HG03558 (cell line): Measurements from ENCODE around the gene PTPRD.

Source experiments
- ATAC-seq: cut with Tn5 transposase; IDR thresholded peaks from one replicate; pipeline ENCODE4 v1.9.1; 2021; ENCODE audit warnings: moderate number of reproducible peaks; ENCODE audit not compliant: unreplicated experiment; ENCODE audit errors: extremely low read depth

Gene PTPRD

DNA sequence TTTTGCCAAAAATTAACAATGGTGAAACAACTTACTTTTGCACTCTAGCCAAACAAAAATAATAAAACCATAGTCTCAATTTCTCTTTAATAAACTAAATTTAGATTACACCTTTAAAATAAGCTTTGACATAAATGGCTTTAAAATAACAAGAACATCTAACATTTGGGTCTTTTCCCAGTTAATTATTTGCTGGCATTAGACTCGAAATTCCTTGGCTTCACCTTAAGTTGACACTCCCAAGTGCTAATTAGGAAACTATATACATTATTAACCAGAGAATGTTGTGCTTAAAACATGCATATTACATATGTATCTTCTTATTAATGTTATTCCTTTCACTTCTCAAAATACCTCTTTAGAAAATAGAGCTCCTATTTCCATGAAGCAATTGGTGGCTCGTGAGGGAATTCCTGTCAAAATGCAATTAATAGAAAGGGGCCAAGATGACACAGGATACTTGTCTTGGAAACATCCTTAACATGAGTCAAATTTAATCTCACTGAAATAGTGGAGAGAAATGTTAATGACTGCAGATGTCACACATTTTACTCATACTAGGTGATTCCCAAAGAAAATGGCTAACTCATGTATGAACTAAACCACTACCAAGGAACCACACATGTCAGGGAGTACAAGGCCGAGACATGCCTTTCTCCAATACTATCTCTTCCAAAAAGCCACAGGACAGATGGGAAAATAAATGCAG, 1880.3 kb downstream of the PTPRD start:
- ATAC-seq, result no peak

DNA sequence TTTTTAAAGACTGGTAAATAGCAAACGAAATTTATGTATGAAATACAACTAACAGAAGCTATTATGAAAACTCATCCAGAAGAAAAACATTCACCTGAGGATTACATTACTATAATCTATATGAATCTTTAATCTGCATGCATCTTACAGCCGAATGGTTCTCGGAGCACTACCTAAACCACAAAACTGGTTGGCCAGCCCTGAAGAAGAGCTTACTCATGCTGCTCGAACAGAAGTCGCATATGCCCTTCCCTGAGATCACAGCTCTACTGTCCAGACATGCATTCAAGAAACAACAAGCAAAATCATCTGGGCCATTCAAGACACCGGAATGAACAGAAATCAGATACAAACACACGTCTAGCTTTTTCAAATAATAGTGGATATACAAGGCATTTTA, 1882.2 kb downstream of the PTPRD start:
- ATAC-seq, result no peak

DNA sequence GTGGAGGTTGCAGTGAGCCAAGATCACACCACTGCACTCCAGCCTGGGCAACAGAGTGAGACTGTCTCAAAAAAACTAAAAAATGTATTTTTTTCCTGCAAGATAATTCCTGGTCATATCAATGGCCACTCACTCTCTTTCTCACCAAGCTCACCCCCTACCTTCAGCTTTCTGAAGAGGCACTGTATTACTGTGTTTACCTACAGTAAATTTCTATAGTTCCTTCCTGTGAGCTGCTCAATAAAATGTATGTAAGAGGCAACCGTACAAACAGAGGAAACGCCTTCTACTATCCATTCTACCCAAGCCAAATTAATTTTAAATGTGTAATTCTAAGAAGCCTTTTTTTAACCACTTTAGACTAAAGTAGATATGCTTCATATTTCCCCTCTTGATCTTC, 1883.9 kb downstream of the PTPRD start:
- no peak for ATAC-seq

DNA sequence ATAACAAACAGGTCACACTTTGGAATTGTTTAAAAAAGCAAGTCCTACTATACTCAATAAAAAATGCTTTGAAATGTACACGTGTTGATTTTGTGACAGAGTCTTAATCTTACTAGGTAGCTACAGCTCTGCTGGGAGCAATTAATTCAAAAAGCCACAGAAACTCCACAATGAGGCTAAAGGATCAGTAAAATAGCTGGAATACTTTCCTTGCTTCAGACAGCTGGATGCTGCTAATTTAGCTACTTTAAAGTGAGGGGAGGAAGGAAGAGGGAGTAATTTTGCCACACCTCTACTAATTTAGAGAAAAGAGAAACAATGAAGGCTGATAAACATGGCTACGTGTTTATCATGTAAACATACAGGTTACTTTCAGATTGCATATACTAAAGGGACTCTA, 1885.6 kb downstream of the PTPRD start:
- no peak for ATAC-seq

DNA sequence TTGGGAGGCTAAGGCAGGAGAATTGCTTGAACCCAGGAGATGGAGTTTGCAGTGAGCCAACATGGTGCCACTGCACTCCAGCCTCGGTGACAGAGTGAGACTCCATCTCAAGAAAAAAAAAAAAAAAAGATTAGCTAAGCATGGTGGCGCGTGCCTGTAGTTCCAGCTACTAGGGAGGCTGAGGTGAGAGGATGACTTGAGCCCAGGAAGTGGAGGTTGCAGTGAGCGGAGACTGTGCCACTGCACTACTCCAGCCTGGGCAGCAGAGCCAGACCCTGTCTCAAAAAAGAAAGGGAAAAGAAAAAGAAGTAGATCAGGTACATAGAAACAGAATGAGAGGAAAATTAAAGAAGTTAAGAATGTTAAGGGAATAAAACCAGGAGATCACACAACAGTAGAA, 1886.1 kb downstream of the PTPRD start:
- no peak for ATAC-seq

- no peak for ATAC-seq
These were observed 1887.2 kb downstream of the PTPRD start for GRCh38 chr9:8725635-8726034.

GRCh38 chr9:8724284-8725018, 1888.4 kb downstream of the PTPRD start:
- ATAC-seq, result no peak

DNA sequence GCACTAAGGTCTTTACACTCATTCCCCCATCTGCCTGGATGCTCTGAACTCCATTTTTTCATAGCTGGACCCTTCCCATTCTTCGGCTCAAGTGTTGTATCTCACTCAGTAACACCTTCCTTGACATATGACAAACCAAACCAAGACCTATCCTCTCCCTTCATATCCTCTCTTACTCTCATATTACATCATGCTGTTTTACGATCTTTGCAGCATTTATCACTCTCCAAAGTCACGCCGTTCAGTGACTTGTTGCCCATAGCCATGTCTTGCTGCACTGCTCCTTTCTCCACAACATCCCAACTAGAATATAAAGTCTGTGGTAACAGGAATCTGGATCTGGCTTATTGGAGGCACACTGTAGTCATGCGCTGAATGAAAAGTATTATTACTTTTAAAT, 1889.6 kb downstream of the PTPRD start:
- ATAC-seq, result no peak

- no peak for ATAC-seq
These were observed 1892.8 kb downstream of the PTPRD start for GRCh38 chr9:8719833-8720486.

DNA sequence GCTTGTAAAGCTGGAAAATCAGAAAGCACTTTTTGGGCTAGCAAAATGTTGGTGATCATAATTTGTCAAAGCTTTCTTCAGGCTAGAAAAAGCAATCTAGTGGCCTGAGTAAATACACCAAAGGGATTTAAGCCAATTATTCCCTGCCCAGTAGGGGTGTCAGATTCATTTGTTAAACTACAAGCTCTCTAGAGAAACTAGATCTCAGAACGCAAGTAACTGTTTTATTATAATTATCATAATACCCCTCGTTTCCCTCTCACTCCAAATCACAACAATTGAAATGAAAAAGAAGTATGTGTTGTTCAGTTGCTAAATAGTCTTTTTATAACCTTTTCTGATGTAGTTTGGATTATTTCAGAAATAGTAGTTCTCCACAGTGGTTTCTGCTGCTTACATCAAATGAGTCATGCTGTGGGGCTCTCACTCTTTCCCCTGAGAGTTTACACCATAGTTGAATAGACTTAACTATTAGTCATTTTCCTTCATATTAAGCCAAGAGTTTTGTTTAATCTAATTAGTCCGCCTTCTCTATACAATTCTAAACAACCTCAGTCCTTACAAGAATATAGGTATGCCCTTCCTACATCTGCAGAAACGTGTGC, 1894.6 kb downstream of the PTPRD start:
- ATAC-seq, result no peak

DNA sequence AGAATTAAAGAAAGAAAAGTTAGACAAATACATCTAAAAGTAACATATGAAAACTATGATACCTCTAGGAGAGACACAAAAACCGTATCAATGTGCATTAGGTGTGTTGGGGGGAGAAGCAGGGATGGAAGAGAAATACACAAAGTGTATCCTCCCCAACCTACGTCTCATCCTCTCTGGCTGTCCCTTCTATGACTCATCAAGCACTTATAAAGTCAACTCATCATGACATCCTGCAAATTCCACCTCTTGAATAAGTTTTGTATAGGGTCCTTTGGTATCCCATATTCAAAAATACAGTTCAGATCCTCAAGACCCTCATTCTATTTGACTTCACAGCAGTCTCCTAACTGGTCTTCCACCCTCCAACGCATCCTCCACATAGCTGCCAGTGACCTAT, 1895.7 kb downstream of the PTPRD start:
- no peak for ATAC-seq

- no peak for ATAC-seq
These were observed 1897.0 kb downstream of the PTPRD start for GRCh38 chr9:8715788-8716187.

GRCh38 chr9:8713811-8714165, 1899.0 kb downstream of the PTPRD start:
- ATAC-seq, result no peak

DNA sequence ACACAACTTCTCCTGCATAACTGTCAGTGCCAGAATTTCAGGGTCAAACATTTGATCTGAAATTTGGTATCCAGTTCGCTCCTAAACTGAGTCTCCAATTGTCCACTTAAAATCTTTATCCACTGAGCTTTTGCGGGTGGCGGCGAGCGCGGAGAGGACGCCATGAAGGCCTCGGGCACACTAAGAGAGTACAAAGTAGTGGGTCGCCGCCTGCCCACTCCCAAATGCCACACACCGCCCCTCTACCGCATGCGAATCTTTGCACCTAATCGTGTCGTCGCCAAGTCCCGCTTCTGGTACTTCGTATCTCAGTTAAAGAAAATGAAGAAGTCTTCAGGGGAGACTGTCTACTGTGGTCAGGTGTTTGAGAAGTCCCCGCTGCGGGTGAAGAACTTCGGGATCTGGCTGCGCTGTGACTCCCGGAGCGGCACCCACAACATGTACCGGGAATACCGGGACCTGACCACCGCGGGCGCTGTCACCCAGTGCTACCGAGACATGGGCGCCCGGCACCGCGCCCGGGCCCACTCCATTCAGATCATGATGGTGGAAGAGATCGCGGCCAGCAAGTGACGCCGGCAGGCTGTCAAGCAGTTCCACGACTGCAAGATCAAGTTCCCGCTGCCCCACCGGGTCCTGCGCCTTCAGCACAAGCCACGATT, 1899.5 kb downstream of the PTPRD start:
- ATAC-seq, result no peak

DNA sequence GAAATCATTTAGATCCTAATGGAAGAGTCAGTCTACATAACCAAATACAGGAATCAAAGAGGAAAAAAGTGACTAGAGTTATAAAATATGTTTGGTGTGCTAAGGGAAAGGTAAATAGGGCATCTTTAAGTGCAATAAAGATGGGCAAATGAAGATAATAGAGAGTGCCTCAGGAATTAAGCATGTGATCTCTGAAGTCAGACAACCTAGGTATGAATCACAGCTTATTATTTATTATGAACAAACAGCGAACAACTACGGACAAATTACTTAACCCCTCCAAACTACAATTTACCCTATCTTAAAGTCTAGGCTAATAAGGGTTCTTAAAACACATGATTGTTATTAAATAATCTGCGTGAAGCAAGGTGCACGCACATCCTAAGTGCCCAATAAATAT, 1903.1 kb downstream of the PTPRD start:
- ATAC-seq, result no peak

DNA sequence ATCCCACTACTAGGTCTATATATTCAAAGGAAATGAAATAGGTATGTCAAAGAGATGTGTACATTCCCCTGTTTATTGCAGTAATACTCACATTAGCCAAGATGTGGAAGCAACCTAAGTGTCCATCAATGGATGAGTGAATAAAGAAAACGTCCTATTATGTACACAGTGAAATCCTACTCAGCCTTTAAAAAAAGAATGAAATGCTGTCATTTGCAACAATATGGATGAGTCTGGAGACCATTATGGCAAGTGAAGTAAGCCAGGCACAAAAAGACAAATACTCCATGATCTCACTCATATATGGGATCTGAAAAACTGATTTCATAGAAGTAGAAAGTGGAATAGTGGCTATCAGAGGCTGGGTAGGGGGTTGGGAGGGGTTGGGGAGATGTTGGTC, 1904.1 kb downstream of the PTPRD start:
- no peak for ATAC-seq

- no peak for ATAC-seq
These were observed 1905.8 kb downstream of the PTPRD start for GRCh38 chr9:8706998-8707397.

- no peak for ATAC-seq
These were observed 1906.3 kb downstream of the PTPRD start for GRCh38 chr9:8706531-8706930.

GRCh38 chr9:8705861-8706260, 1906.9 kb downstream of the PTPRD start:
- no peak for ATAC-seq

DNA sequence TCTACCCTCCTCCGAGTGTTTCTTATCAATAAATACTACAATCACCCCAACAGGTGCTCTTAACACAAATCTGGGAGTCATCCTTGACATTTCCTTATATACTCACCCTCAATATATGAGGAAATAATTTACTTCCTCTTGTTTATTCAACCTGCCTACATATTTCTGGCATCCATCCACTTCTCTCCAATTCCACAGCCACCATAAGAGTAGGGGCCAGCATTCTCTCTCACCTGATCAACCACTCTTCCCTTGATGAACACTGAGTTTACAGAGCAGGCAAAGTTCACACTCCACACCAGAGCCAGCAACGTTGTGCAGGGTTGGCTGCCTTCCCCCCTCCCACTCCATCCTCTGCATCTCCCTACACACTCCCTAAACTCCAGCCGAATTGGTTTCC, 1908.9 kb downstream of the PTPRD start:
- ATAC-seq, result no peak

GRCh38 chr9:8701904-8702303, 1910.9 kb downstream of the PTPRD start:
- no peak for ATAC-seq
